Upper lobe of right lung (tissue), 1 donor: ENCODE data around the gene EFEMP1. TPM values are rescaled to one million over a fixed set of nuclear protein-coding genes. Genes with fewer than 3 reads are reported as not detected.

Experiments used
- ATAC-seq: fragments of 200-7000 bp; cut with Tn5 transposase; one replicate; pipeline ENCODE4 v1.9.1; 2020; ENCODE audit warnings: mild to moderate bottlenecking, moderate library complexity
- DNase-seq: peaks from one replicate; pipeline ENCODE4 v3.0.0-alpha.2; 2020
- H3K27ac ChIP-seq: fragments of 200-600 bp; one replicate; pipeline ENCODE4 v1.8.0; 2022
- H3K27me3 ChIP-seq: fragments of 200-600 bp; one replicate; pipeline ENCODE4 v1.8.0; 2022; ENCODE audit warnings: mild to moderate bottlenecking
- H3K36me3 ChIP-seq: fragments of 200-600 bp; one replicate; pipeline ENCODE4 v1.8.0; 2022
- H3K4me1 ChIP-seq: fragments of 200-600 bp; one replicate; pipeline ENCODE4 v1.8.0; 2022
- H3K4me3 ChIP-seq: fragments of 200-600 bp; one replicate; pipeline ENCODE4 v1.8.0; 2022; ENCODE audit warnings: mild to moderate bottlenecking
- H3K9me3 ChIP-seq: fragments of 200-600 bp; one replicate; pipeline ENCODE4 v1.8.0; 2022
- intact Hi-C: fragments of 100-400 bp; cut with DNase I; formaldehyde crosslinking; loops from one replicate; pipeline ENCODE4 v1.11.0; 2022
- total RNA-seq: library from RNA; stranded (reverse); fragmentation: NEBNext Ultra II Directional; extraction: Animal tissue kit (Norgen Biotek cat#: 25700); gene quantifications from one replicate; pipeline ENCODE4 v1.2.1, GENCODE V29; 2021
- TF ChIP-seq, protein P1 (sequence below): fragments of 200-600 bp; IDR thresholded peaks from one replicate; pipeline ENCODE4 v1.8.0; 2022; ENCODE audit warnings: antibody characterized with exemption
- donor health status: DM: no; HTN: yes; CAD: no; lungs with severe emphysema.

The EFEMP1 gene
- total RNA-seq, 1 donor from 2014 or later, result 301 TPM

DNA sequence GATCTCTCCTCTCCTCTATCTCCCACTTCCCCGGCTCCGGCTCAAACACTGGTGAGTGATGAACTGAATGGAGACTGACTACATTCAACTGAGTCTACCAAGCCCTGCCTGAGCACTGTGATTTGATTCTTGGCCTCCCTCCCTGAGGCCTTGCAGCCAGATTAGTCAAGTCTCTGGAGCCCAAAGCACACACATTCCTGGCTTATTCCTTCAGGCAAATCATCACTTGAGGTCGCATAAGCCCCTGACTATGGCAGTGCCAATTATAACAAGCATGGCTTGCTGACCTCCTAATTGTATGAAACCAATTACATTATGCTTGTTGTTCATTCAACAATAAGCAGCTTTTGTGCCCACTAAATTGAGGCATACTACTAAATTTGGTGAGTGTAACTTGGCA lies 34.6 kb downstream of the EFEMP1 start:
- DNase-seq (no peak), ATAC-seq (no peak)
- no peaks in the 10 kb centered on the region for H3K36me3 ChIP-seq
- intact Hi-C loops, result no loop called here
- no peak overlapping the region for H3K4me3 ChIP-seq
- H3K27ac ChIP-seq, result no peak overlapping the region
- TF ChIP-seq, protein P1, sequence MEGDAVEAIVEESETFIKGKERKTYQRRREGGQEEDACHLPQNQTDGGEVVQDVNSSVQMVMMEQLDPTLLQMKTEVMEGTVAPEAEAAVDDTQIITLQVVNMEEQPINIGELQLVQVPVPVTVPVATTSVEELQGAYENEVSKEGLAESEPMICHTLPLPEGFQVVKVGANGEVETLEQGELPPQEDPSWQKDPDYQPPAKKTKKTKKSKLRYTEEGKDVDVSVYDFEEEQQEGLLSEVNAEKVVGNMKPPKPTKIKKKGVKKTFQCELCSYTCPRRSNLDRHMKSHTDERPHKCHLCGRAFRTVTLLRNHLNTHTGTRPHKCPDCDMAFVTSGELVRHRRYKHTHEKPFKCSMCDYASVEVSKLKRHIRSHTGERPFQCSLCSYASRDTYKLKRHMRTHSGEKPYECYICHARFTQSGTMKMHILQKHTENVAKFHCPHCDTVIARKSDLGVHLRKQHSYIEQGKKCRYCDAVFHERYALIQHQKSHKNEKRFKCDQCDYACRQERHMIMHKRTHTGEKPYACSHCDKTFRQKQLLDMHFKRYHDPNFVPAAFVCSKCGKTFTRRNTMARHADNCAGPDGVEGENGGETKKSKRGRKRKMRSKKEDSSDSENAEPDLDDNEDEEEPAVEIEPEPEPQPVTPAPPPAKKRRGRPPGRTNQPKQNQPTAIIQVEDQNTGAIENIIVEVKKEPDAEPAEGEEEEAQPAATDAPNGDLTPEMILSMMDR, result no peak
- no peaks in the 10 kb centered on the region for H3K9me3 ChIP-seq
- peaks cover 13% of the 10 kb centered on the region for H3K4me1 ChIP-seq
- no peaks in the 10 kb centered on the region for H3K27me3 ChIP-seq

DNA sequence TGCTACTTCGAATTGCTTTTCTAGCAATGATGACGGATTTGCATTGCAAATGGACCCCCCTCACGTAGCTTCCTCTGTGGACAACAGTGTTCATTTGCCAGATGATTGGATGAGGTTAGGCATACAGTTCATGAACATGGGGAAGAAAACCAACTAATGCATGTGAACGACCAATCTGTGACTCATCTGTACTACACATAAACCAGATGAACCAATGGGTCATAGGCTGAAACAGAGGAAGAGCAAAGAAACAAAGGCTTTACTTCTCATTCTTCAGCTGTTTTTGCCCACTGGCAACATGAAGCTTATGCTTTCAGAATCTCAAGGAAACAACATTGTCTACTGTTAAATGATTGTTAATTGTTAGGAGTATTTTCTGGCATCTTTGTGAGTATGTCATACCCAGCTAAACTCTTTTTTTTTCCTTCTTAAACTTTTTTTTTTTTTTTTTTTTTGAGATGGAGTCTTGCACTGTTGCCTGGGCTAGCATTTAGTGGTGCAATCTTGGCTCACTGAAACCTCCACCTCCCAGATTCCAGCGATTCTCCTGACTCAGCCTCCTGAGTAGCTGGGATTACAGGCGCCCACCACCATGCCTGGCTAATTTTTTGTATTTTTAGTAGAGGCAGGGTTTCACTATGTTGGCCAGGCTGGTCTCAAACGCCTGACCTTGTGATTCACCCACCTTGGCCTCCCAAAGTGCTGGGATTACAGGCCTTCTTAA lies 35.5 kb downstream of the EFEMP1 start:
- H3K4me3 ChIP-seq, result no peak overlapping the region
- no peak for DNase-seq
- ATAC-seq, result no peak
- no peaks in the 10 kb centered on the region for H3K27me3 ChIP-seq
- H3K27ac ChIP-seq, result no peak overlapping the region
- H3K36me3 ChIP-seq, result no peaks in the 10 kb centered on the region
- H3K9me3 ChIP-seq, result no peaks in the 10 kb centered on the region
- H3K4me1 ChIP-seq, result peaks cover 18% of the 10 kb centered on the region
- intact Hi-C loops, result no loop called here
- TF ChIP-seq, protein P1, result no peak

DNA sequence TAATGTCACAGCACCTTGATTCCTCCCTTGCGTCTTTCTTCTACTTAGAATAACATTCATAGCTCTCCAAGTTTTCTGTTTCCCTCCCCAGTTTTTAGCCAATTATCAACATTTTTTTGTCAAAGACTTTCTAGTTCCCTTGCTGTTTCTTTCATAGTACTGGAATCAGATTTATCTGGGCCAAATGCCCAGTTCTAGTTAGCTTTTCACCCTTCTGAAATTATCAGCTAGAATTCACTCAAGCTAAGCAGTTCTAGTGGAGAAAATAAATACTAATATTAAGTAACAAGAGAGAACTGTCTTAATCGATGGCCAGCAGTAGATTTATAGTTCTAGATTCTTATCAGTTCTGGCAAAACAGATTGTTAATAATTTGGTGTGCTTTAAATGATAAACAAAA lies 36.2 kb downstream of the EFEMP1 start:
- Histone ChIP-seq H3K27me3 (no peaks in the 10 kb centered on the region), H3K9me3 (no peaks in the 10 kb centered on the region), H3K36me3 (no peaks in the 10 kb centered on the region), H3K27ac (peak overlapping the region; percentile 26), H3K4me3 (no peak overlapping the region), H3K4me1 (peaks cover 18% of the 10 kb centered on the region)
- intact Hi-C loops, result no loop called here
- DNase-seq (no peak), ATAC-seq (no peak)
- TF ChIP-seq, protein P1, result no peak

DNA sequence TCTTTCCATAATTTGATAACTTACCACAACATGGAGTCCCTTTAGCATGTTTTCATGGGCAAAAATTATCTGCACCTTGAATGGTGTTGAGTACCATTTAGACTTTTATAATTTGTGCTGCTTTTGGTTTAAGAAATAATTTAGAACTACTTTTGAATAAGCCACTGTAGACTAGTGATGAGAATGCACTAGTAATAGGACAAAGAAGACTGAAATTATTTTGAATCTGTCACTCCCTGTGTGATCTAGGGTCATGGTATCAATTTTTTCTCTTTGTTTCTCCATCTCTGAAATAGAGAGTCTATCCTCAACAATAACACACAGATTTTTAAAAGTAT lies 37.7 kb downstream of the EFEMP1 start:
- peak overlapping the region; percentile 26 for H3K27ac ChIP-seq
- TF ChIP-seq, protein P1, result no peak
- no peak for DNase-seq

DNA sequence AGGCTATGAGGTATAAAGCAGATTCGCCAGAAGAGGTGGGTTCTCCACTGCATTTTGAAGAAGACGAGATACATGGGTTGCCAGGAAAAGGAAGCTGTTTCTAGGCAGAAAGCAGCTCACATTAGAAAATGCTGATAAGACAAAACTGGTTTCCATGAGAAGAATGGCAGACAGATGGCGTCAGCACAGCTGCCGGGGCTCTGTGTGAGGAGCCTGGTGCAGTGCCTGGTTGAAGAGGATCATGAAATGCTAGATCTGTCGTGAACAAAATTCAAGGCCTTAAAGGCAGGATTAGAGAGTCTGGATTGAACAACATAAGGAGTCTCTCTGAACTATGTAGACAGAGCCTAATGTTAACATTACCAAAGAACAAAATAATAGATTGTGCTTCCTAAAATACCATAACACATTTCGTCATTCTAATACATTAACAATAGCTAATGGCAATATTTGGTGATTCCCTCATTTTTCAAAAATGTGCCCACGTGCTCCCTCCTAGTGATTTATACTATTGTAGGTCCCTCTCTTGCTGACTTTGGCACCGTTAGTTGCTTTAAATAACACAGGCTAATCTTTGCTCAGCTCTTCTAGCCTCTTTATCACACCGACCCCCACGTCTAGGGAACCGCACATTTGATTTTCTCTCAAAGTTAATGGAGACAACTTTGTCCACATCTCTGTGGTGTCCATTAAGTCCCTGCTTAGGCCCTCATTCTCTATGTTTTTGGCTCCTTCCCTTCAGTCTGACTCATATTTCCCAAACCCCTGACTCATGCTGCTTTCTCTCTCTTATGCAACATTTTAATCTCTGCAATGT lies 38.2 kb downstream of the EFEMP1 start:
- peak; percentile 77 for ATAC-seq
- no peaks in the 10 kb centered on the region for H3K9me3 ChIP-seq
- peaks cover 8% of the 10 kb centered on the region for H3K36me3 ChIP-seq
- TF ChIP-seq, protein P1, result no peak
- no peak overlapping the region for H3K4me3 ChIP-seq
- peak overlapping the region; percentile 37 for H3K27ac ChIP-seq
- peaks cover 18% of the 10 kb centered on the region for H3K4me1 ChIP-seq
- intact Hi-C loops, result no loop called here
- DNase-seq, result no peak
- H3K27me3 ChIP-seq, result no peaks in the 10 kb centered on the region

More for the DNA sequence above, 37.7 kb downstream of the EFEMP1 start:
- H3K27me3 ChIP-seq, result no peaks in the 10 kb centered on the region
- no peaks in the 10 kb centered on the region for H3K9me3 ChIP-seq
- intact Hi-C loops, result no loop called here
- no peak for ATAC-seq
- peaks cover 6% of the 10 kb centered on the region for H3K36me3 ChIP-seq
- peaks cover 18% of the 10 kb centered on the region for H3K4me1 ChIP-seq
- H3K4me3 ChIP-seq, result no peak overlapping the region
